Neuronal stem cell (in vitro differentiated cells): ENCODE measurements around the gene LMTK2.
A peak's percentile ranks its signal among the peaks of the same experiment; 100 is the strongest.

Experiments
- DNase-seq: peaks from one replicate; pipeline ENCODE4 v3.0.0-alpha.2; 2013; ENCODE audit warnings: low spot score
- H2AFZ ChIP-seq: one replicate; pipeline ENCODE4 v1.6.1; 2013; ENCODE audit warnings: mild to moderate bottlenecking, low read length, inconsistent platforms
- H2AK5ac ChIP-seq: 2 replicates; pipeline ENCODE4 v1.6.1; 2013; ENCODE audit warnings: low read depth, mild to moderate bottlenecking, inconsistent platforms, low read length, moderate library complexity, mixed read lengths
- H2BK120ac ChIP-seq: 2 replicates; pipeline ENCODE4 v1.6.1; 2013; ENCODE audit warnings: low read depth, mild to moderate bottlenecking, inconsistent platforms, low read length, moderate library complexity, mixed read lengths
- H2BK12ac ChIP-seq: one replicate; pipeline ENCODE4 v1.6.1; 2013; ENCODE audit warnings: low read length, inconsistent platforms
- H2BK15ac ChIP-seq: 2 replicates; pipeline ENCODE4 v1.6.1; 2013; ENCODE audit warnings: mild to moderate bottlenecking, low read length, inconsistent platforms, mixed read lengths
- H2BK5ac ChIP-seq: one replicate; pipeline ENCODE4 v1.6.1; 2013; ENCODE audit warnings: inconsistent platforms, mild to moderate bottlenecking, low read length, moderate library complexity
- H3K14ac ChIP-seq: one replicate; pipeline ENCODE4 v1.6.1; 2013; ENCODE audit warnings: low read length, inconsistent platforms
- H3K18ac ChIP-seq: 2 replicates; pipeline ENCODE4 v1.6.1; 2013; ENCODE audit warnings: low read length, inconsistent platforms
- H3K23ac ChIP-seq: 2 replicates; pipeline ENCODE4 v1.6.1; 2013; ENCODE audit warnings: low read depth, mild to moderate bottlenecking, mixed read lengths, low read length, inconsistent platforms; ENCODE audit not compliant: poor library complexity
- H3K27ac ChIP-seq: replicated peaks from 3 replicates; pipeline ENCODE4 v1.5.1; 2013; ENCODE audit warnings: low read length, inconsistent platforms
- H3K27me3 ChIP-seq, 3 experiments: 2 replicates each; pipeline ENCODE4 v1.6.1; 2013; ENCODE audit warnings: low read length in 3 of 3, mild to moderate bottlenecking in 2 of 3, inconsistent platforms in 1 of 3, low read depth in 1 of 3, mixed read lengths in 1 of 3, moderate library complexity in 1 of 3; ENCODE audit not compliant: control insufficient read depth in 3 of 3, insufficient read depth in 3 of 3
- H3K36me3 ChIP-seq, 2 donors: replicated peaks in 1 of 2; 2 replicates each; pipeline ENCODE4 v1.6.1; 2013; ENCODE audit warnings: low read length in 2 of 2; ENCODE audit not compliant: control insufficient read depth in 2 of 2, insufficient read depth in 2 of 2
- H3K4ac ChIP-seq: 2 replicates; pipeline ENCODE4 v1.6.1; 2013; ENCODE audit warnings: inconsistent platforms, mild to moderate bottlenecking, low read length, moderate library complexity
- H3K4me1 ChIP-seq, 2 donors: 1 replicate in 1 of 2; 2 replicates in 1 of 2; pipeline ENCODE4 v1.6.1; 2013; ENCODE audit warnings: low read length in 2 of 2, low read depth in 1 of 2; ENCODE audit not compliant: control insufficient read depth in 2 of 2, insufficient read depth in 1 of 2
- H3K4me2 ChIP-seq: one replicate; pipeline ENCODE4 v1.6.1; 2013; ENCODE audit warnings: mild to moderate bottlenecking, low read length, inconsistent platforms; ENCODE audit not compliant: insufficient read depth, poor library complexity, severe bottlenecking
- H3K4me3 ChIP-seq, 2 donors: 2 replicates each; pipeline ENCODE4 v1.5.1; 2013; ENCODE audit warnings: low read length in 2 of 2, mild to moderate bottlenecking in 2 of 2, inconsistent platforms in 1 of 2, moderate library complexity in 1 of 2
- H3K79me1 ChIP-seq: one replicate; pipeline ENCODE4 v1.6.1; 2013; ENCODE audit warnings: low read depth, mild to moderate bottlenecking, inconsistent platforms, low read length, moderate library complexity
- H3K9ac ChIP-seq: one replicate; pipeline ENCODE4 v1.6.1; 2013; ENCODE audit warnings: mild to moderate bottlenecking, low read depth, low read length, inconsistent platforms; ENCODE audit not compliant: poor library complexity
- H3K9me3 ChIP-seq, 2 donors: replicated peaks in 1 of 2; 2 replicates each; pipeline versions ENCODE3 to v1.6.1; 2013; ENCODE audit warnings: low read length in 2 of 2, mild to moderate bottlenecking in 2 of 2, inconsistent platforms in 1 of 2, low read depth in 1 of 2, mixed read lengths in 1 of 2, moderate library complexity in 1 of 2; ENCODE audit not compliant: control insufficient read depth in 2 of 2, insufficient read depth in 1 of 2
- H4K8ac ChIP-seq: one replicate; pipeline ENCODE4 v1.6.1; 2013; ENCODE audit warnings: low read depth, mild to moderate bottlenecking, inconsistent platforms, low read length, moderate library complexity
- H4K91ac ChIP-seq: one replicate; pipeline ENCODE4 v1.6.1; 2013; ENCODE audit warnings: low read length, low read depth, mild to moderate bottlenecking, inconsistent platforms; ENCODE audit not compliant: poor library complexity
- WGBS, 2 donors: extraction: QIAGEN DNeasy Blood & Tissue Kit; methylation state at CpG; one replicate each; pipeline ENCODE4 v1.1.7; 2013; ENCODE audit warnings: missing lambda C conversion rate in 2 of 2, mixed read lengths in 1 of 2; ENCODE audit not compliant: insufficient read length in 2 of 2, insufficient replicate concordance in 1 of 2; ENCODE audit errors: extremely low coverage in 2 of 2; 5-methylcytosine and 5-hydroxymethylcytosine counted together

Gene LMTK2

GRCh38 chr7:98077762-98078161 lies 28.9 kb upstream of the LMTK2 start:
- no peak overlapping the region for H4K8ac ChIP-seq
- no peak overlapping the region for H4K91ac ChIP-seq
- no peak overlapping the region for H3K14ac ChIP-seq
- H3K4me3 ChIP-seq, result no peak overlapping the region
- no peak overlapping the region for H3K4ac ChIP-seq
- no peak overlapping the region for H2AK5ac ChIP-seq
- no peaks in the 10 kb centered on the region for H3K79me1 ChIP-seq
- WGBS, 2 donors, result no CpG with 5 or more reads among the region's 3 CpGs
- H3K23ac ChIP-seq, result no peak overlapping the region
- H2BK120ac ChIP-seq, result no peak overlapping the region
- H3K4me1 ChIP-seq, result peaks cover 0 to 1% of the 10 kb centered on the region in 2 donors
- H2AFZ ChIP-seq, result peak overlapping the region; percentile 73
- no peak overlapping the region for H2BK15ac ChIP-seq
- no peaks in the 10 kb centered on the region for H3K36me3 ChIP-seq
- H3K27ac ChIP-seq, result no peak overlapping the region
- H3K9ac ChIP-seq, result no peak overlapping the region
- H2BK12ac ChIP-seq, result no peak overlapping the region
- no peak overlapping the region for H3K18ac ChIP-seq
- H3K4me2 ChIP-seq, result no peak overlapping the region
- no peaks in the 10 kb centered on the region for H3K27me3 ChIP-seq
- H2BK5ac ChIP-seq, result no peak overlapping the region
- no peak for DNase-seq
- H3K9me3 ChIP-seq, result no peaks in the 10 kb centered on the region

- WGBS, 2 donors, result no CpG with 5 or more reads among the region's 11 CpGs
- no peak overlapping the region for H3K18ac ChIP-seq
These were observed 28.3 kb upstream of the LMTK2 start for GRCh38 chr7:98078197-98078870.

GRCh38 chr7:98079891-98080648 lies 26.6 kb upstream of the LMTK2 start:
- no peak overlapping the region for H4K8ac ChIP-seq
- no peak overlapping the region for H2BK15ac ChIP-seq
- no peak overlapping the region for H3K27ac ChIP-seq
- WGBS, 2 donors, result no CpG with 5 or more reads among the region's 6 CpGs
- no peak overlapping the region for H2BK120ac ChIP-seq
- H2AK5ac ChIP-seq, result no peak overlapping the region
- peaks cover 0 to 3% of the 10 kb centered on the region in 2 donors for H3K4me1 ChIP-seq
- no peak overlapping the region for H4K91ac ChIP-seq
- no peak overlapping the region for H3K4me2 ChIP-seq
- H3K27me3 ChIP-seq, result no peaks in the 10 kb centered on the region
- H3K36me3 ChIP-seq, result no peaks in the 10 kb centered on the region
- no peak overlapping the region for H2BK12ac ChIP-seq
- no peak for DNase-seq
- no peak overlapping the region for H3K4ac ChIP-seq
- no peak overlapping the region for H3K18ac ChIP-seq
- no peak overlapping the region for H3K23ac ChIP-seq
- H3K9me3 ChIP-seq, result no peaks in the 10 kb centered on the region
- no peak overlapping the region for H3K4me3 ChIP-seq
- no peaks in the 10 kb centered on the region for H3K79me1 ChIP-seq
- H3K14ac ChIP-seq, result no peak overlapping the region
- H3K9ac ChIP-seq, result no peak overlapping the region
- no peak overlapping the region for H2BK5ac ChIP-seq
- H2AFZ ChIP-seq, result peak overlapping the region; percentile 65

More at GRCh38 chr7:98078197-98078870, 28.3 kb upstream of the LMTK2 start:
- no peak overlapping the region for H2AK5ac ChIP-seq
- no peak overlapping the region for H2BK5ac ChIP-seq
- no peaks in the 10 kb centered on the region for H3K9me3 ChIP-seq
- H3K36me3 ChIP-seq, result no peaks in the 10 kb centered on the region
- no peak for DNase-seq
- H3K14ac ChIP-seq, result no peak overlapping the region
- H3K23ac ChIP-seq, result no peak overlapping the region
- no peak overlapping the region for H2BK120ac ChIP-seq
- peaks cover 0 to 1% of the 10 kb centered on the region in 2 donors for H3K4me1 ChIP-seq
- no peak overlapping the region for H3K9ac ChIP-seq
- no peak overlapping the region for H4K91ac ChIP-seq
- H2BK15ac ChIP-seq, result no peak overlapping the region
- no peak overlapping the region for H3K4me2 ChIP-seq
- H3K4ac ChIP-seq, result no peak overlapping the region
- H3K4me3 ChIP-seq, result no peak overlapping the region
- no peaks in the 10 kb centered on the region for H3K27me3 ChIP-seq
- H2BK12ac ChIP-seq, result no peak overlapping the region
- H3K27ac ChIP-seq, result no peak overlapping the region
- H4K8ac ChIP-seq, result no peak overlapping the region
- H3K79me1 ChIP-seq, result no peaks in the 10 kb centered on the region
- peak overlapping the region; percentile 73 for H2AFZ ChIP-seq

GRCh38 chr7:98081319-98081718 lies 25.3 kb upstream of the LMTK2 start:
- Histone ChIP-seq H4K91ac (no peak overlapping the region), H2AFZ (no peak overlapping the region), H3K4me1 (peaks cover 0 to 3% of the 10 kb centered on the region in 2 donors), H3K14ac (no peak overlapping the region), H3K4me2 (no peak overlapping the region), H2BK12ac (no peak overlapping the region), H3K18ac (no peak overlapping the region), H3K23ac (no peak overlapping the region), H3K79me1 (no peaks in the 10 kb centered on the region), H3K4me3 (no peak overlapping the region), H3K9ac (no peak overlapping the region), H4K8ac (no peak overlapping the region), H2BK15ac (no peak overlapping the region), H3K4ac (no peak overlapping the region), H2AK5ac (no peak overlapping the region), H2BK5ac (no peak overlapping the region), H3K27ac (no peak overlapping the region), H3K36me3 (no peaks in the 10 kb centered on the region), H3K9me3 (no peaks in the 10 kb centered on the region), H3K27me3 (no peaks in the 10 kb centered on the region), H2BK120ac (no peak overlapping the region)
- no CpG with 5 or more reads among the region's 7 CpGs for WGBS, 2 donors
- no peak for DNase-seq
